Measurements from ENCODE around the gene CASZ1.

CASZ1 gene

DNA sequence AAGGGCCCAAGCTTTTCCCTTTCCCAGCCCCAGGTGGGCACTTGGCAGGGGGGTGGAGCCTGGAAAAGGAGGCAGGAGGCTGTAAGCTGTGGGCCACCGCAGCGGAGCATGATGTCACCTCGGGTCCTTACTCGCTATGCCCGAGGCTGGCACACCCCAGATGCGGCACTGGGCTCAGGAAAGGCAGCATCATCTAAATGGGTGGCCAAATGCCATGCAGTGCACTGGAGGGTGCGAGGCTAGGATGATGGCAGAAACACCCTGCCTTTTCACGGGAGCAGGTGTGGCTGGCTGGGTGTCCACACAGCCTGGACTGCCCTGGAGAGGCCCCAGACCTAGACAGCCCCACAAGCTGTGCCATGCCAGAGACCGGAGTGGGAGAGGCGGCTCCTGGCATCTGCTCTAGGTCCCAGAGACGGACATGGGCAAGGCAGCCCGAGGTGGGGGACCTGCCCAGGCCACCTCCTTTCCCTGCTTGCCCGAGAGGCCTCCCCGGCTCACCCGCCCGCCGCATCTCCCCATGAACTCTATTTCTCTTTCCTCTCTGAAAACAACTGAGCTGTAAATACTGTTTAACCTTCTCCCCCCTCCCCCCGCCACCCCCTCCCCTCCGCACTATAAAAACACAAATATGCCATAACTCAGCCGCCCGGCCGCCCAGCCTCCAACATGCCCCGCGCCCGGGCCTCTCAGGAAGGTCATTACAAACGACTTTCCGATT lies 124.7 kb downstream of the CASZ1 start:
- DNase-seq (ENCODE audit: low spot score): no peak
- TF ChIP-seq, protein P1, sequence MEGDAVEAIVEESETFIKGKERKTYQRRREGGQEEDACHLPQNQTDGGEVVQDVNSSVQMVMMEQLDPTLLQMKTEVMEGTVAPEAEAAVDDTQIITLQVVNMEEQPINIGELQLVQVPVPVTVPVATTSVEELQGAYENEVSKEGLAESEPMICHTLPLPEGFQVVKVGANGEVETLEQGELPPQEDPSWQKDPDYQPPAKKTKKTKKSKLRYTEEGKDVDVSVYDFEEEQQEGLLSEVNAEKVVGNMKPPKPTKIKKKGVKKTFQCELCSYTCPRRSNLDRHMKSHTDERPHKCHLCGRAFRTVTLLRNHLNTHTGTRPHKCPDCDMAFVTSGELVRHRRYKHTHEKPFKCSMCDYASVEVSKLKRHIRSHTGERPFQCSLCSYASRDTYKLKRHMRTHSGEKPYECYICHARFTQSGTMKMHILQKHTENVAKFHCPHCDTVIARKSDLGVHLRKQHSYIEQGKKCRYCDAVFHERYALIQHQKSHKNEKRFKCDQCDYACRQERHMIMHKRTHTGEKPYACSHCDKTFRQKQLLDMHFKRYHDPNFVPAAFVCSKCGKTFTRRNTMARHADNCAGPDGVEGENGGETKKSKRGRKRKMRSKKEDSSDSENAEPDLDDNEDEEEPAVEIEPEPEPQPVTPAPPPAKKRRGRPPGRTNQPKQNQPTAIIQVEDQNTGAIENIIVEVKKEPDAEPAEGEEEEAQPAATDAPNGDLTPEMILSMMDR (IDR thresholded peaks at IDR 0.05; ENCODE audit: extremely low read depth, missing control alignments): no peak

DNA sequence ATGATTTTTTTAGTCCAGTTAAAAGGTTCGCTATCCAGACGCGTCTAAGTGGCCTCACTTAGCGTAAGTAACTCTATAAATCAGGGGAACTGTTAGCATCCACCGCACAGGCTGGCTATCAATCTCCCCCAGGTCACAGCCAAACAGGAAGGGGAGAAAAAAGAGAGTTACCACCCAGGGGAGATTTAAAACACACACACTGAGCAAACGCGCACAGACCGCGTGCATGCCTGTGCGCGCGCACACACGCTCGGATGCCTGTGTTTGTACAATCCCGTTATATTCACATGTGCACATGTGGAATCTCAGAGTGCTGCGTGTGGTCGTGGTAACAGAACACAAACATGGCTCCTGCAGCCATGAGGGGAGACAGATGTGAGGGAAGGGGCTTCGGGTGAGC lies 125.4 kb downstream of the CASZ1 start:
- no peak for DNase-seq (ENCODE audit: low spot score)
- TF ChIP-seq, protein P1 (IDR thresholded peaks at IDR 0.05; ENCODE audit: extremely low read depth, missing control alignments): no peak

DNA sequence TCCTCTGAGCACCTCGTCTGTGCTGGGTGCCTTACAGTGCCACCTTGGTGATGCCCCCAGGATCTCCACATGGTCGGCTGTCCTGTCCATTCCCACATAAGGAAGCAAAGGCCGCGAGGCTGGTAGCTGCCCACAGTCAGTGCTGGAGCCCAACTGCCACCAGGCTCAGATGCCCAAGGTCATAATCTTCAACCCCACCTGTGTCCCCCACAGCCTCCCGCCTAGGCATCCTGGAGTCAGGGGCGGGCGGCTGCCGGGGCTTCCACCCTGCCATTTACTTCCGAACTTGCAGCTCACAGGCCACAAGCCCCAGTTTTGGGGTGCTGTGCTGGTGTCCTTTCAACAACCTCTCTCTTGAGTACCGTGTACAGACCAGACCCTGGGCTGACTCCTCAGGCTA lies 126.3 kb downstream of the CASZ1 start:
- TF ChIP-seq, protein P1 (IDR thresholded peaks at IDR 0.05; ENCODE audit: extremely low read depth, missing control alignments): no peak
- DNase-seq (ENCODE audit: low spot score): no peak

DNA sequence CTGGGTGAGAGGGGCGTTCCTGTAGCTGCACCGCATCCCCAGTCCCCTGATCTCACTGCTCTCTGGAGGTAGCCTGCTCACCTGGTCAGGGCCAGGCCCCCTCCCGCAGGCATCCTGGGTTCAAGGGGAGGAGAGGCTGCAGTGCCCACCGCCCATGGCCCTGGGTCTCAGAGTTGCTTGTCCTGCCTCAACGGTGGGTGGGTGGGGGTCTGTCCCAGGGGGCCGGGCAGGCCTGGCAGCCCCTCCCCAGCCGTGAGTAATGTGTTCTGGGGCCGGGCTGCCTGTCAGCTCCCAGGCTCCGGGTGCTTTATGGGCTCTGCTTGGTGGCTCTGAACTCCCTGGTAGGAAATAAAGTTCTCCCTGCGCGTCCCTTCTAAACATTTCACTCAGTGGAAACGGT lies 126.9 kb downstream of the CASZ1 start:
- TF ChIP-seq, protein P1 (IDR thresholded peaks at IDR 0.05; ENCODE audit: extremely low read depth, missing control alignments): no peak
- no peak for DNase-seq (ENCODE audit: low spot score)

DNA sequence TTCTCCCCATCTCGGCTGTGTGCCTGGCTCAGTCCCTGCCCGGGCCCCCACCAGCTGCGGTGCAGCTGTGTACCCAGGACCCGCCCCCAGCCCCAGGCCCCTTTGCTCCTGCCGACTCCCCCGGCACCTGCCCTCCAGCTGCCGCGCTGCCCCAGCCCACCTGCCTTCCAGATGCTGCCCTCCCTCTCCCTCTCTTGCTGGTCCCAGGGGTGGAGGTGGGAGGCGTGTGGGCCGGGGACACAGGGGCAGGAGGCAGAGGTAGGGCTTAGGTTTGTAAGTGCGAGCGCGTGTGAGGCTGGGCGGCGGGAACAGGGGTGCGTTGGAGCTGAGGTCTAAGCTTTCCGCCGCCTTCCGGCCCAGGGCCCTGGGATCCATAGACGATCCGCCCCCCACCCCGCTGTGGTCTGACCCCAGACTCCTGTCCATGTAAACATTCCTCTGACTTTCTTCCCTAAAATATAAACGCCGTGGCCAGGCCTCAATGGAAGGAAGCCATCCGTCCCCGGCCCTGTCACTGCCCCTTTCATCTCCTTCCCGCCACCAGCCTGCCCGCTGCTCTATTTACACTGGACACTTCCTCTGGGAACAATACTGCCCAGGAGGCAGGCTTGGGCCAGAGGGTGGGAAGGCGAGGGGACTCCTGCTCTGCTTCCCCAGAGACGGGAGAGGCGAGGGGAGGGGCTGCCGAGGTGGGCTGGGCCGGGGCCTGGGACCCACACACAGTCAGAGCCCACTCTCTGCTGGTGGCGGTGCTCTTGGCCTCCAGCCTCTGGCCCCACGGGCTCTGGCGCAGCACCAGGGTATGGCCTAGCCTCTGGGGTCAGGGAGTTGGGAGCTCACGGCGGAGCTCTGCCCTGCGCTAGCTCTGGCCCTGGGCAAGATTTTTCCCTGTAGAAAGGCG lies 128.3 kb downstream of the CASZ1 start:
- TF ChIP-seq, protein P1 (IDR thresholded peaks at IDR 0.05; ENCODE audit: extremely low read depth, missing control alignments): no peak
- DNase-seq (ENCODE audit: low spot score): no peak

DNA sequence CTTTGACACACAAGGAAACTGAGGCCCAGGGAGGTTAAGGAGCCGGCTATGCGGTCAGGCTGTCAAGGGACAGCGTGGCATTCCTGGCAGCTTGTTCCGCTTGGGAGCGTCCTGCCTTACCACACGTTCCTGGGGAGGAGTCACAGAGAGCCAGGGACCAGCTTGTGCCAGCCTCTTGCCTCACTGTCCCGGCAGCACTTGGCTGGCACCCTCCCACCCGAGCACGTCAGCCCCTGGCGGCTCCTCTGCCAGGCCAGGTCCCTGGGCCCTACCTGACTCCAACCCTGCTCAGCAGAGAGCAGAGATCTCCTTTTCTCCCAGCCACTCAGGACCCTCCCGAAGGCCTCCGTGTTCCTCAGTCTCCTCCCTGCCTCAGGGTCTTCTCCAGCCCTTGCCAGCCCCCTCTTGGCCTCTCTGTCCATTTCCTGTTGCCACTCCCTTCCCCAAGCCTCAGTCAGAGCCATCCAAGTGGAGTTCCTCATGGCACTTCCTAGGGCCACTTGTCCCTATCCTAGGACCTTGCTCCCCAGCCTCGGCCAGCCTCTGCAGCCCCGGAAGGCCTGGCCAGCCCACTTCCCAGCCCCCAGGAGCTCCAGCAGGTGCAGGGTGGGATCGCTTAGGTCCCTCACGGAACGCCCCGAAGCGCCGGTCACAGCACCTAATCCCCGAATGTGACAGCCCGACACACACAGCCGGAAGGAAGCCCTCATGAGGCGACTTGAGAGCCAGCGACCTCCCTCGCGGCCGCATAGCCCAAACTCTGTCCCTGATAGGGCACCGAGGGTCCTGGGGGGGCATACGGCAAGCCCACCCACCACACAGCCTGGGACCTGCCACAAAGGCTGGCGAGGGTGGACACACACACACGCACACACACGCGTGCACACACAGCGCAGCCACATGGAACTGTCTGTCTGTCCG lies 130.3 kb downstream of the CASZ1 start:
- TF ChIP-seq, protein P1 (IDR thresholded peaks at IDR 0.05; ENCODE audit: extremely low read depth, missing control alignments): no peak

More for the DNA sequence above, 130.3 kb downstream of the CASZ1 start:
- DNase-seq (ENCODE audit: low spot score): no peak
